ENCODE data around the gene IRS4.

IRS4 gene

DNA sequence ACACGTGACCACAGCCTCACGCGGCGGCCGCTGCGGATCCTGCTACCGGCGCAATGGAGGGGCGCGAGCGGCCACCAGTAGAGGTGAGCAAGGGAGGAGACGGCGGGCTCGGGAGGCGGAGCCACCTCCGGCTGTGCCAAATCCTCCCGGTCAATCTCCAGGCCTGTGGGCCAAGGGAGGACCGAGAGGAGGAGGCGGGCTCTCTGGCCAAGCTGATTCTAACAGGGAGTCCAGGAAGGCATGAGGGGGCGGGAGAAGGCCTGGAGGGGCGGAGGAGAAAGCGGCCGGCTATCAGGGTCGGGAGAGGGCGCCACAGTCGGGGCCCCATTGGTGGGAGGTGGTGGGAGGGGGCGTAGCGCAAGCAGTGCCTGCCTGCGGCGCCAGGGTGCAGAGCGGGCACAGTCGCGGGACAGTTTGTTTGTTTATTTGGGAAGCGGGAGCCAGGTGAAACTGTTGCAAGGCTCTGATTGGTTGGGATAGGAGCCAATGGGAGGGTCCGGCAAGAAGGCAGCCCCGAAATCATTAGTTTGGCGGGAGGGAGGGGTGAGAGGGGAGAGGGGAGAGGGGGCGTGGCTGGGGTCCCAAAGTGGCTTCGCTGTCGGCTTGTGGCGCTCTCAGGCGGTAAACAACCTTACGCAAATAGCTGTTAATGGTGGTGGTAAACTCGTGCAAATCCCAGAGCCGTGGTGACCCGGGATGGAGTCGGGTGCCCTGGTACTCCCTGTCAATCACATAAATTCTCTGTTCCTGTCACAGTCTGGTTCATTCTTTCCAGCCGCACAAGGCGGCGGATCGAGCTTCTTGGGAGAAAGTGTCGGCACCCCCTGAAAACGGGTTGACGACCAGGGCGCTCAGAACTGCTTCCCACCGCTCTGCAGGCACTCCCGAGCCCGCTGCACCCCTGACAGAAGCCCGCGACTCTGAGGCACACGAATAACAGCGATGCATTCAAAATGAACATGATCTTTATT is at the start of gene IRS4:
TSS of gene IRS4 (minus strand) at position 55 of the 971 bp plus-strand sequence.
- peak; percentile 2 for DNase-seq (ENCODE audit: low read depth)

DNA sequence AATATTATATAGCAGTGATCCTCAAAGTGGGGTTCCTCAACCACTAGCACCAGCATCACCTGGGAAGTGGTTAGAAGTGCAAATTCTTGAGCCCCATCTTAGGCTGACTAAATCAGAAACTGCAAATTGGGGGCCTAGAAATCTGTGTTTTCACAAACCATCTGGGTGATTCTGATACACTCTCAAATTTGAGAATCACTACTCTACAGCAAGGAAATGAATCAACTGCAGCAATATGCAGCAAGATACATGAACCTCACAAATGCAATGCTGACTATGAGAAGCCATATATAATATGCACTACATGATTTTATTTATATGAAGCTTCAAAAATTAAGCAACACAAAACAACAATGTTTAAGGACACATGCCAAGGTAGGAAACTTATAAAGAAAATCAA is 36.2 kb upstream of the IRS4 start:
- DNase-seq (ENCODE audit: low read depth), result no peak

DNA sequence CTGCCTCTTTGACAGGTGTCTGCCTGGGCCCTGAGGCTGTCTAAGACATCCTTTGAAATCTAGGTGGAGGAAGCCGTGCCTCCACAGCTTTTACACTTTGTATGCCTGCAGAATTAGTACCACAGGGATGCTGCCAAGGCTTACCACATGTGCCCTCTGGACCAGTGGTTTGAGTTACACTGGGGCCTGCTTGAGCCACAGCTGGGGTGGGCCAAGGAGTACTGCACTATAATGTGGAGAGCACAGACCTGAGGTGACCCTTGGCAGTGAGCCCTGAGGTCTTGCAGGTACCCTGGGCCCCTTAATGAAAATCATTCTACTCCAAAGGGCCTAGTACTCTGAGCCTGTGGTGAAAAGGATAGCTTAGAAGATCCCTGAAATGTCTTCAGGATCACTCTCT is 27.2 kb upstream of the IRS4 start:
- DNase-seq (ENCODE audit: low read depth), result no peak

DNA sequence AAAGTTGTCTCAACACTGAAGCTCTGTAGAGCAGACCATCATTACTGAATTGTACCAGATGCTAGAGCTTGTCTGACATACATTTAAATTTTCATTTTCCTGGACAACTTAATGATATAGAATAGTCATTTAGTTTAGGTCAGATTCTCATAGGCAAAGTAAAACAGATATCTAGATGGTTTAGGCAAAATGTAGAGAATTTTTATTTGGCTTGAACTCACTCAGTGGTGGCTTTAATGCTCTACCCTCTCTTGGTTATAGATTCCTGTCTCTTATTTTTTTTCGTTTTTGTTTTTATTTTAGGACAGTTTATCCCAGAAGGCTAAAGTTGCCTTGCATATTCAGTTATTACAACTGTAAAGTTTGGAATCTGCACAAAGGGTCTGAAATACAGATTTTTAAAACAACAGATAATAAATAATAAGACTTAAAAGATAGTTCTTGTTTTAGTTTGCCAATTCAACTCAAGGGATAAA is 4.0 kb upstream of the IRS4 start:
- DNase-seq (ENCODE audit: low read depth), result no peak

DNA sequence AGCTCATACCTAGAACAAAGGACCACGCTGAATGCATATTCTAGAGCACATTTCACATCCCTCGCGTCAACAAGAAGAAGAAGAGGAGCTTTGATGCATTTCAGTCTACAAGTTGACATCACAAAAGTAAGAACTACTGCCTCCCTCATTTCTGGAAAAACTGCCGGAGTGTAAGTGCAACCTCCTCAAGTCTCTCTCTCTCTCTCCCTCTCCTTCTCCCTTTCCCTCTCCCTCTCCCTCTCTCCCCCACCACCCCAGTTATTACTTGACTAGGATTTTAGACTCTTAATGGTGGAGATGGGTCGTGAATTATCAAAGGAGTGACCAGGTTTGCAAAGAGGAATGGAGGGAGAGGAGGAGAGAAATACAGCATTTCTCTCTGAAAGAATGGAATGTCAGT is 1.4 kb upstream of the IRS4 start:
- no peak for DNase-seq (ENCODE audit: low read depth)

DNA sequence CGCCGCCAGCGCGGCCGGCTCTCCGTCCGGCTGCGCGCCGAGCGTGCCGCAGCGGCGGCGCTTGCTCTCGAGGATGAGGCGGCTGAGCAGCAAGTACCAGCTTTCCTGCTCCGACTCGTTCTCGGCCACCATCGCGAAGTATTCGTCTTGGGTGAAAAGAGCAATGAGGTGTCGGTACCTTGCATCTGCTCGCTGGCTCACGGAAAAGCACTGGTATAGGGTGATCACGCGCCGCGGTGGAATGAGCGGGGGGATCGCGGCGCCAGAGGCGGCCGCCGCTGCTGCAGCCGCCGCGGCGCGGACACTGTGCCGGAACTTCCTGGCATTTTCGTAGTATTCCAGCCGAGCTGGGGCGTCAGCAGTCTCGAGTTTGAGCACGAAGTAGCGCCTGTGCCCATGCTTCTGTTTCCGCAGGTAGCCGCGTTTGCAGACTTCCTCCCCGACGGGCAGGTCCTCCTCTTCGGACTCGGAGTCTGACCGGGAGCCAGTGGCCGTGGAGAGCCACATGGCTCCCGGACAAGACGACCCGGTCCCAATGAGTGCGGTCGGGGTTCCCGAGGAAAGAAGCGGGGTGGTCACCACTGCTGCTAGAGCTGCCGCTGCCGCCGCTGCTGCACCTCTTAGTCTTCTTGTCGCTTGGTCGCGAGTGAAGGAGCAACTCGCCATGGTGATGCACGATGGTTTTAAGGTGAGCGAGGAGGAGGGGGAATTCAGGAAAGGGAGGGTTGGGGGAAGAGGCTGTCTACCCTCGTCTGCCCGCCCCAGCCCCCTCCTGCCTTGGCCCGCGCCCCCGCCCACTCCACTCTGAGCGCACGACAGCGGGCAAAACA is 469 bp downstream of the IRS4 start:
- no peak for DNase-seq (ENCODE audit: low read depth)

DNA sequence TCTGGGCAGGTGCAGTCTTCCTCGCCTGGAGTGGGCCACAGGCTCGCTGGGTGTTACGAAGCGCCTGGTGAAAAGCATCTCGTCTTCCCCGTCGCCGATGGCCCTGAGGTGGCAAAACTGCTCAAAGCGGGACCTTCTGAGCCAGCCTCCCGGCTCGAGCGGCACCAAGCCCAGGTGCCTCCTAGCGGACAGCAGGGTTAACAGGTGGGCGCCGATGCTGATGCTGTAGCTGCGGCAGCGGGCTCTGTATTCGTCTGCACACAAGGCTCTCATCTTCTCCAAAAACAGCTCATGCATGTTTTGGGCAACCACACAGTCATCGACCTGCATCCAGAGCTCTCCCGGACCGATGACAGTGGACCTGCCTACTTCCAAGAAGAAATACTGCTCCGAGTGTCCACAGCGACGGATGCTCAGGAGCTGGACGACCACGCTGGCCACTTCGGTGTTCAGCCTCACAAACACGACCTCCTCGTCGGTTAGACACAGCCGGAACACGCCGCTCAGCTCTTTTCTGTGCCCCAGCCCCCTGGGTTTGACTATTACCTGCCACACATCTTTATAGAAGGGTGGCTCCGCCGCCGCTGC is 1.2 kb downstream of the IRS4 start:
- no peak for DNase-seq (ENCODE audit: low read depth)

DNA sequence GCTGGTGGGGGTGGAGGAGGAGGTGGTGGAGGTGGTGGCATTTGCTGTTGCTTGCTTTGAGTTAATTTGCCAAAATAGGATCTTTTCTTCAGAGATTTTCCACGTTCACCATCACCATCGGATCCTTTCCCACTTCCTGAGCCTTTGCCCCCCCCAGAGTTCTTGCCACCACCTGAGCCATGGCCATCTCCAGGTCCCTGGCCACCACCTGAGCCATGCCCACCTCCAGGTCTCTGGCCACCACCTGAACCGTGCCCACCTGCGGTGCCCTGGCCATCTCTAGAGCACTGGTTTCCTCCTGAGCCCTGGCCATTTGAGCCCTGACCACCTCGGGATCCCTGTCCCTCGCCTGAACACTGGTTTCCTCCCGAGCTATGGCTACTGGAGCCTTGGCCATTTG is 1.9 kb downstream of the IRS4 start:
- no peak for DNase-seq (ENCODE audit: low read depth)

DNA sequence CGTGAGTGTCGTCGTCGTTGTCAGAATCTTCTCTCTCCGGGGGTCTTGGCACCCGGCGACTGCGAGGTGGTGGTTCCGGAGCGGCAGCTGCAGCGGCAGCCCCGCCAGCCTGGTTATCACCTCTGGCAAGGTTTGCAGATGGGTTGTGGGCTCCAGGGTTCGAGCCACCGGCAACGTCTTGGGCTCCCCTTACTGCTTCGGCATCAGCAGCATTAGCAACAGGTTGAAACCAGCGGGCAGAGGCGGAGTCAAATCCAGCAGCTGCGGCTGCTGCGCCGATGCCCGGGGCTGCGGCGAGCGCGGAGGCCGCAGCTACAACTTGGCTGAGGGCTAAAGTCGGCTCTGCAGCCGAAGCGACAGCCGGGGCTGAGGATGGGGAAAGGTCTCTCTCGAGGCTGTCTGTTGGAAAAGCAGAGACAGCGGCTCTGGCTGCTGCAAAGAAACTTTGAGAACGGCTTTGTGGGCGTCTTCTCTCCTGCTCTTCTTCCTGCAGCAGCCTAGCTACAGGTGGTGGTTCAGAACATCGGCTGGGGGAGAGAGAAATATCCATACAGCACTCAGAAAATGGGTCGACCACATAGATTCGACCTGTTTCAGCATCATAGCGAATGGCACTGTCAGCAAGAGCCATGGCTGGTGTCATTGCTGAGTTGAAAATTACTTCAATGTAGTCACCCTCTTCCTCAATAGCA is 3.6 kb downstream of the IRS4 start:
- no peak for DNase-seq (ENCODE audit: low read depth)

DNA sequence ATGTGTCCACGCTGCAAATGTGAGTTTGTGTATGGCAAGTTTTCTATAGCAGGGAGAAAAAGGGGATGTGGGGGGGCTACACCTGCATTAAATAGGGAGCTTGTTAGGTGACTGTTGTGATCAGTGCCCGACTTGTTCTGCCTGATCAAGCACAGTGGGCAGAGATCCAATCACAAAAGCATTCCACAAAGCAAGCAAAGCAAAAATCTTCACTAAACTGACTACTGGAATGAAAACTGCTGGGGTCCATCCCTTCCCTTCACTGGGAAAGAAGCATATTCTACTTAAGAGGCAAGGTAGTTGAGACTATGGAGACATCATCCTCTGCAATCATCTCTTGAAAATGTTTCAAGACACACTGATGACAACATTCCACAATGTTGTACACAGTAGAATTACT is 5.2 kb downstream of the IRS4 start:
- no peak for DNase-seq (ENCODE audit: low read depth)

DNA sequence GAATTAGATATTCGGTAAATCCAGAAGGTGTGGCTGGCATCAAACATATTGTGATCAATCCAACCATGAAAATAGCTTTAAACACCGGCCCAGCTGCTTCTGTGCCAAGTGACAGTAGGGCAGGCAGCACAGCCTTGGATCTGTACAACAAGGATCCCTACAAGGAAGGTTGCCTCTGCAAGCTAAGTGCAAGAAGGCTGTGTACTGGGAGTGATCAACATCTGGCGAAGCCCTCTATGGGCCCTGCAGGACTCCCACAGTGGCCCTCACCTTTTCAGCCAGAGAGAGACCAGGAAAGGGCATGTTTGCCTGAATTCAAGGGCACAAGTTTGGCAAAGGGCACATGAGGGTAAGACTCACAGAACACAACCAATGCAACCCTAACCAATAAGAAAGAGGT is 9.6 kb downstream of the IRS4 start:
- DNase-seq (ENCODE audit: low read depth), result no peak

DNA sequence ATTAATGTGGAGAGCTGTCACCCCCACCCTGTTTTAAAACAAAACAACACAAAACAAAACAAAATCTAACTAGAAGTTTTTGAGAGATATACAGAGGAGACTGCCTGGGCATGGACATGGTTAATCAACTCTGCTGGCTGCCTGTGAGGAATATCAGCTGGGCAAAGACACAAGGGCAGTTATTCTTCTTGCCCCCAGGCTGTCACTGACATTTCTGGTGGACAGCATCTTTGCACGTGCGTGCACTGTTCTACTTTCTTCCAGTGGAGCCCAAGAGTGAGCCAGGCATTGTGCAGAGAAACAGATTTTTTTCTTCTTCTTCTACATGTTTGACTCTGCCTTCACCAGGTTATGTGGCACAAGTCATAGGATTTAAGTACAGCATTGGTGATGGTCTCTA is 13.8 kb downstream of the IRS4 start:
- no peak for DNase-seq (ENCODE audit: low read depth)

DNA sequence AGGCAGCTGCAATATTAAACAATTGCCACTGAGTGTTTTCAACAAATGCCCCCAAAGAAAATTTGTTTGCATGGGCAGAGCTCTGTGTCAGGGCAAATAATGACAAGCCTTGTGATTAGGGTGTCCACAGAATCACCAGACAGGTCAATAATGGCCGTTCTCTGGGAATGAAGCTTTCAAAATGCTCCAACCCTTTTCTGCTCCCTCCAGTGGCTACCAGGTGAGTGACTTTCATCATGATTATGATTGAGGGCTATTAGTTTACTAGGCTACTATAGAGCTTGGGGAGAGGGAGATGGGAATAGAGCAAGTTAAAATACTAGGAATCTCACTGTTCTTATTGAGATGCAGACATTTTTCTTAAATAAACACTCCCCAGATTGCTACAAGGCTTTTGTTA is 23.5 kb downstream of the IRS4 start:
- DNase-seq (ENCODE audit: low read depth), result no peak

DNA sequence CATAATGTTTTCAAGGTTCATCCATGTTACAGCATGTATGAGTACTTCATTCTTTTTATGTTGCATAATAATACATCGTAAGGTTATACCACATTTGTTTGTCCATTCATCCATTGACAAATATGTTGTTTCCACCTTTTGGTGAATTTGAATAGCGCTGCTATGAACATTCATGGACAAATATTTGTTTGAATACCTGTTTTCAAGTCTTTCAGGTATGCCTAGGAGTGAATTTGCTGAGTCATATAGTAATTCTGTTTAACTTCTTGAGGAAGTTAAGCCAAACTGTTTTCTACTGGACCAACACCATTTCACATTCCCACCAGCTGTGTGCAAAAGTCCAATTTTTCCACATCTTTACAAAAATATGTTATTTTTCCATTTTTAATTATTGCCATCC is 31.5 kb downstream of the IRS4 start:
- no peak for DNase-seq (ENCODE audit: low read depth)

DNA sequence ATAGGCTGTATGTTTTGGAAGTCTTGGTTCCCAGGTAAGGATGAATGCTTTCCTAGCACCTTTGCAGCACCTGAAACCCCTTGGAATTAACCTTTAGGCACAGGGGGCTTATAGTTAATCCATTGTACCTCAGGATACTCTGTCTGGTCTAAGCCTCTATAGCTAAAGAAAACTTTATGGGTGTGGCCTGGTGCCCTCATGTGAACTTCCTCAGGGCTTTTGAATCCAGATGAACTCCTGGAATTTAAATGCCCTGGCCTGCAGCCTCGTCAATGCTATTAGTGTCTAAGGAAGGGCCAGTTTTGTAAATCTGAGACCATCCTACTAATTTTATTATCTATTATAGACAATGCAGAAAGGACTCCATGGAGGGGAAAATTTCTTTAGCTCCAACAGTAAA is 33.8 kb downstream of the IRS4 start:
- no peak for DNase-seq (ENCODE audit: low read depth)

DNA sequence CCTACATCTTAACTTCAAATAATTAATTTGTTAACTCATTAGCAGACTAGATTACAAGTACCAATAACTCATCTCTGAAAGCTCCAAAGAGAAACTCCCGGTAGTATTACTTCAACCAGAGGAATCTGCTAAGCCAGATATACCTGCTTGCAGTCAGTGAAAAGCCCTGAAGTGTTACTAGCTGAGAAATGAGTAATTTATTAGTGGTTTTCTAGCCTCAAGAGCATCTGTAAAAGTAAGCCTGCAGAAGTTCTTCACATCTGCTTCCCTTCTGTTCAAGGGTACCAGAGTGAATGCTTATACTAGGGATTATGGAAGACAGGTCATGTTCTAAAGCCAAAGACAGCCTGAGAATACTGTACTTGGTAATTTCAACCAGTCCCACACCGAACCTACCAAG is 34.7 kb downstream of the IRS4 start:
- no peak for DNase-seq (ENCODE audit: low read depth)

DNA sequence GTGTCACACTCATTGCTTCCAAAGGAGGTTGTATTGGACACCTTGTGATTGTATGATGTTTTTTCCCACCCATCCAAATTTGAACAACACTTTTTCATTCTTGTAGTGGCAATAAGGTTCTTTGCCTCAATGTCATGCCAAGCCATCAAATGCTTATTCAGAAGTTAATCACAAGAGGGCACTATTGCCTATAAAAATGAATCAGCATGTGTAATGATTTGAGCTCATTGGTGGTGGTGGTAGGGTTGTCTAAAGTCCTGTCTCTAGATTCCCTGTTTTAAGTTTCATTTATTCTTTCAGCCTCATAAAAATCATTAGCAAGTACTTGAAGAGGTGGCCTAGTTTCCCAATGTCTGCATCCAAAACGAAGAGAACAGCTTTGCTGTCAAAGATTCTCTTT is 37.0 kb downstream of the IRS4 start:
- DNase-seq (ENCODE audit: low read depth), result peak; percentile 45

DNA sequence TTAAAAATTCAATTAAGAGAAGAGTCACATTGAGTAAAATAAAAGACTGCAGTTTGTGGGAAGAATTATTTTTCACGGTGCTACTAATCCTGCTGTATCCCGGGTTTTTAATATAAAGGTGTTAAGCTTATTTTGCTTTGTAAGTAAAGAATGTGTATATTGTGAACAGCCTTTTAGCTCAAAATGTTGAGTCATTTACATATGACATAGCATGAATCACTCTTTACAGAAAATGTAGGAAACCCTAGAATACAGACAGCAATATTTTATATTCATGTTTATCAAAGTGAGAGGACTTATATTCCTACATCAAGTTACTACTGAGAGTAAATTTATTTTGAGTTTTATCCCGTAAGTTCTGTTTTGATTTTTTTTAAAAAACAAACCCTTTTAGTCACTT is 39.7 kb downstream of the IRS4 start:
- peak; percentile 52 for DNase-seq (ENCODE audit: low read depth)

Data from ELR (cell line).